Measurements from ENCODE around the gene RAB6B.

RAB6B gene

DNA sequence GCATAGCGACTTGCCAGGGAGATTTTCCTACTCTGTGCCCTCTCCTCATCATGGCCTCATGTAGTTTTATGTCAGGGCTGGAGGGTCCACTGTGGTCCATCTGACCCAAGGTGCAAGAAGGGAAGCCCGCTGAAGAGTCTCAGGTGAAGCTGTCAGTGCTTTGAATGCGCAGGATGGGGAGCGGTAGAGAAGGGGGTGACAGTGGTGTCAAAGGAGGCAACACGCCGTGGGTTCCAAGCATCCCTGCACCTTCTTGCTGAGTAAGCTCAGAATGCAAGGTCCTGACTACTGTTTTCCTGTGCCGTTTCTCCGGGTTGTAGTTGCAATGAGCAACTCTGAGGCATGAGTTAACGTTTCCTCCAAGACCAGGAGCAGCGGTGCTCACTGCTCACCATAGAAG is 44.9 kb upstream of the RAB6B start:
- DNase-seq (ENCODE audit: low read depth) = no peak
- TF ChIP-seq CTCF (IDR thresholded peaks at IDR 0.05; ENCODE audit: low read length, missing control alignments) = no peak
- H3K4me3 ChIP-seq (replicated peaks; ENCODE audit: low read depth, low read length) = no peak overlapping the region

DNA sequence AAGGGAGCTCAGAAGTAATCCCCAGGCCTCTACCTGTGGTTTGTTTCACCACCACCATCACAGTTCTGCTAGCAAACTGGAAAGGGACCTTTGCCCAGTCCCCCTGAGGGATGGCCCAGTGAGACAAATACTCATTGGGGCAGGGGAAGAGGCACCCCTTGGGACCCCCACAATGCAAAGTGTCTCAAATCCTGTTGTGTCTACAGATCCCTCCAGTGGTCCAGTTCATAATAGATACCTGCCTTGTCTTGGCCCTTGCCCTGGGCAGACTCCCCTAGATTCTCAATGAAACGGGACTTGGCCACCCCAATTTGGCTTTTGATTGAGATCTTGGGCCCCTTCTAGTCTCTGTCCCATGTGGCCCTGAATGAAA is 43.8 kb upstream of the RAB6B start:
- TF ChIP-seq CTCF (IDR thresholded peaks at IDR 0.05; ENCODE audit: low read length, missing control alignments) = no peak
- no peak for DNase-seq (ENCODE audit: low read depth)
- no peak overlapping the region for H3K4me3 ChIP-seq (replicated peaks; ENCODE audit: low read depth, low read length)

- no peak overlapping the region for H3K4me3 ChIP-seq (replicated peaks; ENCODE audit: low read depth, low read length)
- TF ChIP-seq CTCF (IDR thresholded peaks at IDR 0.05; ENCODE audit: low read length, missing control alignments) = peak; percentile 42
- DNase-seq (ENCODE audit: low read depth) = peak; percentile 56
Observed at GRCh38 chr3:133938770-133939462, 43.2 kb upstream of the RAB6B start.

DNA sequence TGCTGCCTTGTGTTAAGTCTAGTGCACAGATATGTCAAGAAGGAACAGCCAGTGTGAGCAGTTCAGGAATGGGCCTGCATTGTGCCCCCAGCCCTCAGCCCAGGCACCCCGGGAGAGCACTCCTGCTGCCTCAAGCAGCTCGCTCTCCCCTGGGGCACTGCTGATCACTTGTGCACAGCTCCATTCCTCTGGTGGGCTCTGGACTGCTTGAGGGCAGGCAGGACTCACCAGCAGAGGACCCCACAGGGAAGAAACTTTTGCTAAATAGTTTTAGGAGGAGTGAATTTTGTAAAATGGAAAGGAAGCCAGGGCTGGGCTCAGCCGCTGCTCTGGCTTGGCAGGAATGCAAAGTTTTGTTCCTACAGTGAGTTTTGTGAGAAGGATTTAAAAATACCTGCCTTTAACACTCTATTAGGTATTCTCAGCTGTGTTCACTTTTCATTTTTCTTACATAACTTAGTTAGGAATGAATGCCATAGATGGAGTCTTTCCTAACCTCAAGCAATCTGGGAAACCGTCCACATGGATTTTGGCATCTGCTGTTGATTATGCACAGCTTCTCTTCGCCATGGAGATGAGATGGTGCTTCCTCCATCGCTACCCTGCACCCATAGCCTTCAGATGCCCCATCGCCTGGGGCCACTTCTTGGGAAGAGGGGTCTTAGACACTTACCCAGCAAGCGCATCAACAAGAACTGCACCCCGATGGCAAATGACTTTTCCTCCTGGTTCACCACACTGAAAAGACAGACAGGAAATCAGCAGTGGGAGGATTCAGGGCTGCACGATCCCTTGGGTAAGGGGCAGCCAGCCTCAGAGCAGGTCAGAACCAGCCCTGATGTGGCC is 42.3 kb upstream of the RAB6B start:
- DNase-seq (ENCODE audit: low read depth) = peak; percentile 74
- TF ChIP-seq CTCF (IDR thresholded peaks at IDR 0.05; ENCODE audit: low read length, missing control alignments) = no peak

DNA sequence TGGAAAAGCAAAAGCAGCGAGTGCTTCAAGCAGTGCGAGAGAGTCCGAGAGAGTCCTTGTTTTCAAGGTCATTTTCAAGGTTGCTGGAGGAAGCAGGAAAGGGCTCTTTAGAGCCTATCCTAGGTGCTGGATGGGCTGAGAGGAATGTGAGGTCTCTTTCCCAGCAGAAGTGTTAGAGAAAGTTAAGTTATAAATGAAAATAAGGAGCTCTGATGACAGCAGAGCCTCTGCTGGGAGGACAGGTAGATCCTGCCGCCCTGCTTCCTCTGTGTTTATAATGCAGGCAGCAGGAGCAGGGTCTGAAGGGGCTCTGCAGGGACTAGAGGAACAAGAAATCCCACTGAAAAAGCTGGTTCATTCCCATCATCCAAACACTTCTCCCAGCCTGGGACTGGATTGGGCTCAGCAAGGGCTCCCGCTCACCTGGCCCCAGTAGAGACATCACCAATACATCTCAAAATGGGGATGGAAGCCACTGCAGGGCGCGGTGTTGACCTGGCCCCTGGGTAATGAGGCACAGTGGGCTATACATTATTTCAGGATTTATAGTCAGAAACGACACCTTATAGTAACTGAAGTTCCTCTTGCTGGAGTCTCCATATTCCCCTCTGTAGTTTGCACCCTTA is 41.5 kb upstream of the RAB6B start:
- H3K4me3 ChIP-seq (replicated peaks; ENCODE audit: low read depth, low read length) = no peak overlapping the region
- TF ChIP-seq CTCF (IDR thresholded peaks at IDR 0.05; ENCODE audit: low read length, missing control alignments) = no peak
- DNase-seq (ENCODE audit: low read depth) = no peak

More for the DNA sequence above, 42.3 kb upstream of the RAB6B start:
- no peak overlapping the region for H3K4me3 ChIP-seq (replicated peaks; ENCODE audit: low read depth, low read length)

DNA sequence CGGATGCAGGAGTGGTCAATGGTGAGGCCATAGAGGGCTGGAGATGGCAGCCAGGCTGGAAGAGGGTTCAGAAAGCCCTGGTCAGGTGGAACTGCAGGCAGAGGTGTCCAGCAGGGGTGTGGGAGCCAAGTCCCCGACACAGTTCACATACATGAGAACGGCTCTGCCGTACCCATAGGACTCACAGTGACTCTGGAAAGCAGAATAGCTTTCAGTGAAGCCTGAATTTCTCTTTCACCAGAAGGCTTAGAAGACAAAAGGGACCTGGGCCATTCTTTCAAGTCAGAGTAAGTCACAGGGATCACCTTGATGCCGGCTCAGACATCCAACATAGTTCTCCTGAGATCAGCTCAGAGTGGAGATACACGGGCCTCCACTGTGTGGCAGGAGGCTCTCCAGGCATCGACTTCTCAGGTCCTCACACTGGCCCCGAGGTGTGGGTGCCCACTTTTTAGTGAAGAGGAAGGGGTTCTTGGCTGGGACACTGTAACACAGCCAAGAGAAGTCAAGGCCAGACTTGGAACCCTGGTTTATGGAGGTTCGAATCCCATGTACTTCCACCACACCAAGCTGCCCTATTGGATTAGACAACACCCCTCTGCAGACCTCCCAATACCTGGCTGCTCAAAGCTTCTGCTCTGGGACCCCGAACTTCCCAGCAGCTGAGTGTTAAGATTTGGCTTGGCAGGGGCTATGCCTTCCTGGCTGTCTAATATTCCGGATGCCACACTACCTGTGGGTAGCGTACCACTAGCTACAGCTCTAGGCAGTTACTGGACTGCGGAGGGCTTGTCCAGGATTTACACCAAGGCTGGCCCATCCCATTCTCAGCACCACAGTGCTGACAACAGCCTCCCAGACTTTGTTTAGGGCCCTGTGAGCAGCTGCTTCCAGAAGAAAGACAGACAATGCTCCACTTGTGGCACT is 40.4 kb upstream of the RAB6B start:
- no peak for TF ChIP-seq CTCF (IDR thresholded peaks at IDR 0.05; ENCODE audit: low read length, missing control alignments)
- no peak overlapping the region for H3K4me3 ChIP-seq (replicated peaks; ENCODE audit: low read depth, low read length)
- DNase-seq (ENCODE audit: low read depth) = no peak

All from fibroblast of pulmonary artery (primary cell).